Measurements from ENCODE around the gene GPC6.

DNA sequence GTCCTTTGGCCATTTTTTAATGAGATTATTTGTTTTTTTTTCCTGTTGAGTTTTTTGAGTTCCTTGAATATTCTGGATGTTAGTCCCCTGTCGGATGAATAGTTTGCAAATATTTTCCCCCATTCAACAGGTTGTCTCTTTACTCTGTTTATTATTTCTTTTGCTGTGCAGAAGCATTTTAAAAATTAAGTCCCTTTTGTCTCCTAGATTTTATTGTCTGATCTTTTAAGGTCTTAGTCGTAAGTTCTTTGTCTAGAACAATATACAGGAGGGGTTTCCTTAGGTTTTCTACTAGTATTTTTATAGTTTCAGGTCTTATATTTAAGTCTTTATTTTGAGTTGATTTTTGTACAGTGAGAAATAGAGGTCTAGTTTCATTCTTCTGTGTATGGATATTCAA is 284.4 kb downstream of the GPC6 start:
- TF ChIP-seq EZH2phosphoT487 (IDR thresholded peaks at IDR 0.05) = no peak
- TF ChIP-seq, protein P1, sequence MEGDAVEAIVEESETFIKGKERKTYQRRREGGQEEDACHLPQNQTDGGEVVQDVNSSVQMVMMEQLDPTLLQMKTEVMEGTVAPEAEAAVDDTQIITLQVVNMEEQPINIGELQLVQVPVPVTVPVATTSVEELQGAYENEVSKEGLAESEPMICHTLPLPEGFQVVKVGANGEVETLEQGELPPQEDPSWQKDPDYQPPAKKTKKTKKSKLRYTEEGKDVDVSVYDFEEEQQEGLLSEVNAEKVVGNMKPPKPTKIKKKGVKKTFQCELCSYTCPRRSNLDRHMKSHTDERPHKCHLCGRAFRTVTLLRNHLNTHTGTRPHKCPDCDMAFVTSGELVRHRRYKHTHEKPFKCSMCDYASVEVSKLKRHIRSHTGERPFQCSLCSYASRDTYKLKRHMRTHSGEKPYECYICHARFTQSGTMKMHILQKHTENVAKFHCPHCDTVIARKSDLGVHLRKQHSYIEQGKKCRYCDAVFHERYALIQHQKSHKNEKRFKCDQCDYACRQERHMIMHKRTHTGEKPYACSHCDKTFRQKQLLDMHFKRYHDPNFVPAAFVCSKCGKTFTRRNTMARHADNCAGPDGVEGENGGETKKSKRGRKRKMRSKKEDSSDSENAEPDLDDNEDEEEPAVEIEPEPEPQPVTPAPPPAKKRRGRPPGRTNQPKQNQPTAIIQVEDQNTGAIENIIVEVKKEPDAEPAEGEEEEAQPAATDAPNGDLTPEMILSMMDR (IDR thresholded peaks at IDR 0.05) = no peak

All from neural progenitor cell (in vitro differentiated cells).